Glutamatergic neuron (in vitro differentiated cells): Measurements from ENCODE around the gene NKAP. TPM values are rescaled to one million over a fixed set of nuclear protein-coding genes. Genes with fewer than 3 reads are reported as not detected.

Source experiments
- DNase-seq: peaks from one replicate; pipeline ENCODE4 v3.0.0; 2022
- H3K27ac Mint-ChIP-seq: one replicate; pipeline ENCODE4 v1.8.0; 2020; ENCODE audit warnings: mild to moderate bottlenecking, mixed read lengths, inconsistent platforms; ENCODE audit not compliant: unreplicated experiment
- H3K27me3 Mint-ChIP-seq: one replicate; pipeline ENCODE4 v1.8.0; 2020; ENCODE audit warnings: mild to moderate bottlenecking, moderate library complexity, mixed read lengths, inconsistent platforms; ENCODE audit not compliant: unreplicated experiment
- H3K36me3 Mint-ChIP-seq: one replicate; pipeline ENCODE4 v1.8.0; 2020; ENCODE audit warnings: mild to moderate bottlenecking, mixed read lengths, inconsistent platforms; ENCODE audit not compliant: unreplicated experiment
- H3K4me1 Mint-ChIP-seq: one replicate; pipeline ENCODE4 v1.8.0; 2020; ENCODE audit warnings: mild to moderate bottlenecking, low read depth, mixed read lengths, inconsistent platforms; ENCODE audit not compliant: unreplicated experiment
- H3K4me3 Mint-ChIP-seq: one replicate; pipeline ENCODE4 v1.8.0; 2020; ENCODE audit warnings: mild to moderate bottlenecking, mixed read lengths, inconsistent platforms; ENCODE audit not compliant: unreplicated experiment
- H3K9me3 Mint-ChIP-seq: one replicate; pipeline ENCODE4 v1.8.0; 2020; ENCODE audit warnings: mild to moderate bottlenecking, moderate library complexity, mixed read lengths, inconsistent platforms; ENCODE audit not compliant: unreplicated experiment
- total RNA-seq: library from RNA; stranded (reverse); fragmentation: NEBNext Ultra II Directional; extraction: Animal tissue kit (Norgen Biotek cat#: 25700); gene quantifications from one replicate; pipeline ENCODE4 v1.2.1, GENCODE V29; 2021; ENCODE audit not compliant: unreplicated experiment
- TF ChIP-seq, protein P1 (sequence below): fragments of 200-600 bp; sonication (generic); IDR thresholded peaks from one replicate; pipeline ENCODE4 v1.5.0; 2021; ENCODE audit not compliant: partially characterized antibody, unreplicated experiment

The NKAP gene
- total RNA-seq, 1 donor from 2014 or later: 7.8 TPM

DNA sequence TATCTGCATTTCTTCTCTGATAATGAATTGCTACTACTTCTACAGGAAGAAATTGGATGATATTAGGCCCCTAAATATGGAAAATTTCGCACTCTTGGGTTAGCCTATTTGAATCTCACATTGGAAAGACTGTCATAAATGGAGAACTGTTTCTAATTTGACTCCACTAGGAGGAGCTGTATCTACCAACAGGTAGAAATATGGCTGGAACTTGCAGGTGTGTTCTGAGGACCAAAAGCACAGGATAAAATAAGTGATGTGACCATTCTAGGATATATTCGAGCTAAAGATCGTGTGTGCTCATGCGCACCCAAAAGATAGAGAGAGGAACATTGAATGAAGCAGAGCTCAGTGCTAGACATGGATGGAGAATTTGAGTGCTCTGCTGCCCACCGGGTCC, 4.8 kb upstream of the NKAP start:
- H3K4me1 Mint-ChIP-seq: no peaks in the 10 kb centered on the region
- H3K9me3 Mint-ChIP-seq: no peaks in the 10 kb centered on the region
- H3K4me3 Mint-ChIP-seq: no peak overlapping the region
- no peaks in the 10 kb centered on the region for H3K36me3 Mint-ChIP-seq
- no peak overlapping the region for H3K27ac Mint-ChIP-seq
- no peak for DNase-seq
- no peaks in the 10 kb centered on the region for H3K27me3 Mint-ChIP-seq
- TF ChIP-seq, protein P1, sequence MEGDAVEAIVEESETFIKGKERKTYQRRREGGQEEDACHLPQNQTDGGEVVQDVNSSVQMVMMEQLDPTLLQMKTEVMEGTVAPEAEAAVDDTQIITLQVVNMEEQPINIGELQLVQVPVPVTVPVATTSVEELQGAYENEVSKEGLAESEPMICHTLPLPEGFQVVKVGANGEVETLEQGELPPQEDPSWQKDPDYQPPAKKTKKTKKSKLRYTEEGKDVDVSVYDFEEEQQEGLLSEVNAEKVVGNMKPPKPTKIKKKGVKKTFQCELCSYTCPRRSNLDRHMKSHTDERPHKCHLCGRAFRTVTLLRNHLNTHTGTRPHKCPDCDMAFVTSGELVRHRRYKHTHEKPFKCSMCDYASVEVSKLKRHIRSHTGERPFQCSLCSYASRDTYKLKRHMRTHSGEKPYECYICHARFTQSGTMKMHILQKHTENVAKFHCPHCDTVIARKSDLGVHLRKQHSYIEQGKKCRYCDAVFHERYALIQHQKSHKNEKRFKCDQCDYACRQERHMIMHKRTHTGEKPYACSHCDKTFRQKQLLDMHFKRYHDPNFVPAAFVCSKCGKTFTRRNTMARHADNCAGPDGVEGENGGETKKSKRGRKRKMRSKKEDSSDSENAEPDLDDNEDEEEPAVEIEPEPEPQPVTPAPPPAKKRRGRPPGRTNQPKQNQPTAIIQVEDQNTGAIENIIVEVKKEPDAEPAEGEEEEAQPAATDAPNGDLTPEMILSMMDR: peak; percentile 10

DNA sequence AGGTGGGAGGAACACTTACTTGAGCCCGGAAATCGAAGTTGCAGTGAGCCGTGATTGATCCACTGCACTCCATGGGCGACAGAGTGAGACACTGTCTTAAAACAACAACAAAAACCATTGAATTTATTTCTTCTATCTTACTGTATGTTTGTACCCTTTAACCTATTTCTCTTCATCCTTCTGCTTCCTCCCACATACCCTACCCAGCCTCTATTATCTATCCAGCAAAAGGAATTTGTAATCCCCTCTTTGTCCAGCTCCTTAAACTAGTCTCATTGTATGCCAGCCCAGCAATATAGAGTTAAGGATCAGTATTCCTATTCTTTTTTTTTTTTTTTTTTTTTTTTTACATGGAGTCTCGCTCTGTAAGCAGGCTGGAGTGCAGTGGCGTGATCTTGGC, 1.9 kb upstream of the NKAP start:
- Mint-ChIP-seq H3K36me3 (no peaks in the 10 kb centered on the region), H3K27me3 (peaks cover 1% of the 10 kb centered on the region), H3K4me3 (no peak overlapping the region), H3K27ac (no peak overlapping the region), H3K9me3 (no peaks in the 10 kb centered on the region), H3K4me1 (no peaks in the 10 kb centered on the region)
- TF ChIP-seq, protein P1: no peak
- DNase-seq: no peak

DNA sequence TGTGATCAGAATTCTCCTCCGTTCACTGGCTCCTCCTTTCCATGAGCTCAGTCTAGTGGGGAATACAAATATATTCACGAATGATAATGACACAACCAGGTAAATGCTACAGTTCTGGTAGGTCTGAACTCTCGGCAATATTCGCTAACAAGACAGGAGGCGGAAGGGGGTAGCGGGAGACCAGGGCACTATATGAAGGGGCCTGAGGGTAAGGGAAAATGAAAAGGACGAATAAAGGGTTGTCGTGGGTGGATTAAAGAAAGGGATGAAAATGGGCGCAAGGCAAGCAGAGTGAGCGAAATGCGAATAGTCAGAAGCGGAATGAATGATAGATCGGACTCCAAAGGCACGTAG, 743 bp downstream of the NKAP start:
- no peaks in the 10 kb centered on the region for H3K4me1 Mint-ChIP-seq
- H3K27me3 Mint-ChIP-seq: peaks cover 1% of the 10 kb centered on the region
- TF ChIP-seq, protein P1: no peak
- H3K36me3 Mint-ChIP-seq: no peaks in the 10 kb centered on the region
- DNase-seq: no peak
- no peaks in the 10 kb centered on the region for H3K9me3 Mint-ChIP-seq
- peak overlapping the region; percentile 98 for H3K4me3 Mint-ChIP-seq
- H3K27ac Mint-ChIP-seq: peak overlapping the region; percentile 83

DNA sequence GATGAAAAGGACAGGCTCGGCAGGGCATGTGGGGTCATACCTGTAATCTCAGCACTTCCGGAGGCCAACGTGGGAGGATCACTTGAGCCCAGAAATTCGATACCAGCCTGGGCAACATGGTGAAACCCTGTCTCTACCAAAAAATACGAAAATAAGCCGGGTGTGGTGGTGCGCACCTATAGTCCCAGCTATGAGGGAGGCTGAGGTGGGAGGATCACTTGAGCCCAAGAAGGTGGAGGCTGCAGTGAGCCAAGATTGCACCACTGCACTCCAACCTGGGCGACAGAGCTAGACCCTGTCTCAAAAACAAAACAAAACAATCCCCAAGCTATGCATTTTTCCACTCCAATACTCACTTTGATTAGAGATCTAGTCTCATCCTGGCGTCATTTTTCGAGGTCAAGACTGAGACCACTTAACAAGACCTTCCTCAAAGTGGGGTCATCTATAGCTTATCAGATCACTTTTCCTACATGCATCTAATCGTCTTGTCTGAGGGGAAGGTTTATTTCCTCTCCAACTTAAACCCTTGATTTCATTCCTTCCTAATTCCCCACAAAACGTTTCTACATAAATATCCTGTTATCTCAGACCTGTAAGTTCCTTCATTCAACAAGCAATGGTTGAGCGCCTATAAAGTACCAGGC, 1.3 kb downstream of the NKAP start:
- no peaks in the 10 kb centered on the region for H3K4me1 Mint-ChIP-seq
- no peak for DNase-seq
- no peaks in the 10 kb centered on the region for H3K36me3 Mint-ChIP-seq
- peaks cover 1% of the 10 kb centered on the region for H3K27me3 Mint-ChIP-seq
- H3K4me3 Mint-ChIP-seq: peak overlapping the region; percentile 98
- TF ChIP-seq, protein P1: no peak
- H3K27ac Mint-ChIP-seq: peak overlapping the region; percentile 63
- no peaks in the 10 kb centered on the region for H3K9me3 Mint-ChIP-seq

DNA sequence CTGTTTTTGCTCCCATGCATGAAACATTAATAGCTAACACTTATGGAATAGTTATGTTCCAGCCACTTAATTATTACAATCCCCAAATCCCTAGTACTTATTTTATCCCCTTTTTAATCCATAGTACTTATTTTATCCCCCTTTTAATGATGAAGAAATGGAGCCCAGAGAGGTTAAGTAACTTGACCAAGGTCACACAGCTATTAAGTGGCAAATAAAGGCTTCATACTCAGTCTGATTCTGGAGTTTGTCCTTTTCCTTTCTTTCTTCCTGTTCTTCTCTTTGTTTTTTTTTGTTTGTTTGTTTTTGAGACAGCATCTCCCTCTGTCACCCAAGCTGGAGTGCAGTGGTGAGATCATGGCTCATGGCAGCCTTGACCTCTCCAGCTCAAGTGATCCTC, 2.2 kb downstream of the NKAP start:
- no peak overlapping the region for H3K4me3 Mint-ChIP-seq
- H3K27ac Mint-ChIP-seq: no peak overlapping the region

More for the DNA sequence above, 2.2 kb downstream of the NKAP start:
- TF ChIP-seq, protein P1: no peak
- no peaks in the 10 kb centered on the region for H3K4me1 Mint-ChIP-seq
- H3K9me3 Mint-ChIP-seq: no peaks in the 10 kb centered on the region
- no peak for DNase-seq
- peaks cover 1% of the 10 kb centered on the region for H3K27me3 Mint-ChIP-seq
- no peaks in the 10 kb centered on the region for H3K36me3 Mint-ChIP-seq
